Measurements from ENCODE around the gene STAT5B.

DNA sequence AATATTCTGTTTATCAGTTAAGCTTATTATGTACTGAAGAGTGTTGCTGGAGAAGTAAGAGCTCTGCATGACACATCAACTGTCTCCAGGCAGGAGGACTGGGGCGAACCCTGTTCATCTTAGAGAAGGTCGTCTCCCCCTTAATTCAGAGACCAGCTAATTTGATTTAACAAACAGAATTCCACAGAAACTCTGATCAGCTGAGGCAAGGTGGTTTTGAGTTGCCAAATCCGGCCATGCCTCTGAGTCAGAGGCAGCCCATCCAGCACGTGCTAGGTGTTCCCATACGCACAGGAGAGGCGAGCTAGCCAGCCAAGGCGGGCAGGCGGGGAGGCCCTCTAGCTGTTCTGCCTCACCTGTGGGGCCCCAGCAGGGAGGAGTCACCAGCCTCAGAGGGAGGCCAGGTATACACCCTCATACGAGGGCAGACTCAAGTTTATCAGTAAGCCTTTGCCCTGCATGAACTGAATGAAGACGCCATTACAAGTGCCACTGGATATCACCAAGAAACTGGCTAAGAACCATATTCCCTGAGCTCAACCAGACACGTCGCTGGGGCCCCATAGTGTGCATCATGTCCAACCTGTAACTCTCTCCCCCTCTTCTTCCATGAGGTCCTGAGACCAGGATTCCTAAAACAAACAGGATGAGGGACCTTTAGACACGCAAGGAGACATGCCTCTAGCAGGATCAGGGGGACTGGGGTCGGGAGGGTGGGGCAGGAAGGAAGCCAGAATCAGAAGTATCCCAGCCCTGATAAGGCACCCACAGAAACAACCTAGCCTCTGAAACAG lies 37.8 kb upstream of the STAT5B start:
- TF ChIP-seq BACH2 (CRISPR knock-in tag; IDR thresholded peaks at IDR 0.05; ENCODE audit: borderline replicate concordance): no peak
- TF ChIP-seq ZFP30 (CRISPR knock-in tag; IDR thresholded peaks at IDR 0.05): no peak
- no peak for TF ChIP-seq ESRRG (CRISPR knock-in tag; IDR thresholded peaks at IDR 0.05)
- TF ChIP-seq ARNTL (CRISPR knock-in tag; IDR thresholded peaks at IDR 0.05; ENCODE audit: borderline replicate concordance, low read depth): no peak
- TF ChIP-seq ZFP3 (CRISPR knock-in tag; IDR thresholded peaks at IDR 0.05): no peak
- TF ChIP-seq RARB (CRISPR knock-in tag; IDR thresholded peaks at IDR 0.05): no peak
- no peak for TF ChIP-seq ZNF8 (CRISPR knock-in tag; IDR thresholded peaks at IDR 0.05)
- TF ChIP-seq TCF4 (CRISPR knock-in tag; IDR thresholded peaks at IDR 0.05; ENCODE audit: borderline replicate concordance): no peak
- TF ChIP-seq ZNF565 (CRISPR knock-in tag; conservative IDR thresholded peaks at IDR 0.05; ENCODE audit: low read depth): no peak
- TF ChIP-seq CSRNP3 (CRISPR knock-in tag; IDR thresholded peaks at IDR 0.05): no peak
- TF ChIP-seq ZC3H10 (CRISPR knock-in tag; IDR thresholded peaks at IDR 0.05): no peak
- TF ChIP-seq OSR1 (CRISPR knock-in tag; IDR thresholded peaks at IDR 0.05): no peak

Data from SK-N-SH treated with all-trans-retinoic acid at 6 μM for 48 hours (cell line).